CD14-positive monocyte (primary cell): ENCODE measurements around the gene KREMEN1. TPM values are rescaled to one million over a fixed set of nuclear protein-coding genes. Genes with fewer than 3 reads are reported as not detected.
"Not testable (repeated sequence)": the region's sequence is repeated elsewhere in the genome, so short reads cannot be mapped to it uniquely, and the experiment has no call there.

ENCODE experiments used
- DNase-seq, 3 donors: peaks; one replicate each; pipeline ENCODE4 v3.0.0-alpha.2; 2011 to 2022
- H2AFZ ChIP-seq: 2 replicates; pipeline ENCODE4 v1.6.0; 2012; ENCODE audit warnings: mild to moderate bottlenecking, low read depth, low read length, inconsistent platforms; ENCODE audit not compliant: insufficient read depth, poor library complexity, severe bottlenecking
- H3K27ac ChIP-seq, 2 donors: 1 replicate in 1 of 2; 2 replicates in 1 of 2; pipeline ENCODE4 v1.5.1; 2012 to 2013; ENCODE audit warnings: low read length in 2 of 2, control low read depth in 1 of 2, inconsistent platforms in 1 of 2, low read depth in 1 of 2, mild to moderate bottlenecking in 1 of 2
- H3K27me3 ChIP-seq, 2 donors: one replicate each; pipeline versions ENCODE4 v1.6.0 to v1.6.1; 2011 to 2013; ENCODE audit warnings: low read length in 2 of 2; ENCODE audit not compliant: control insufficient read depth in 2 of 2, insufficient read depth in 2 of 2
- H3K36me3 ChIP-seq, 2 donors: replicated peaks in 1 of 2; 1 replicate in 1 of 2; 2 replicates in 1 of 2; pipeline versions ENCODE4 v1.5.1 to v1.6.1; 2012 to 2013; ENCODE audit warnings: low read length in 2 of 2, control low read depth in 1 of 2, inconsistent platforms in 1 of 2, mild to moderate bottlenecking in 1 of 2; ENCODE audit not compliant: insufficient read depth in 2 of 2, control insufficient read depth in 1 of 2
- H3K4me1 ChIP-seq, 2 donors: 1 replicate in 1 of 2; 2 replicates in 1 of 2; pipeline versions ENCODE4 v1.5.1 to v1.6.1; 2012 to 2013; ENCODE audit warnings: low read length in 2 of 2, control low read depth in 1 of 2, inconsistent platforms in 1 of 2, mild to moderate bottlenecking in 1 of 2, moderate library complexity in 1 of 2; ENCODE audit not compliant: insufficient read depth in 2 of 2, control insufficient read depth in 1 of 2
- H3K4me2 ChIP-seq: replicated peaks from 2 replicates; pipeline ENCODE3; 2012; ENCODE audit warnings: low read length, moderate library complexity, mild to moderate bottlenecking; ENCODE audit not compliant: poor library complexity, severe bottlenecking; ENCODE audit errors: extremely low read depth
- H3K4me3 ChIP-seq, 3 experiments: fragments of 200-600 bp in 1 of 3; sonication (generic) in 1 of 3; replicated peaks in 1 of 3; 1 replicate in 2 of 3; 2 replicates in 1 of 3; pipeline ENCODE4 v1.5.1; 2011 to 2013; ENCODE audit warnings: low read length in 3 of 3, mild to moderate bottlenecking in 3 of 3, control low read depth in 2 of 3, low read depth in 2 of 3, inconsistent platforms in 1 of 3, moderate library complexity in 1 of 3
- H3K79me2 ChIP-seq: 2 replicates; pipeline ENCODE4 v1.6.0; 2012; ENCODE audit warnings: mild to moderate bottlenecking, control low read depth, inconsistent platforms, low read length, moderate library complexity; ENCODE audit not compliant: insufficient read depth
- H3K9ac ChIP-seq: 2 replicates; pipeline ENCODE4 v1.6.0; 2017; ENCODE audit warnings: low read length, mild to moderate bottlenecking; ENCODE audit not compliant: insufficient read depth, poor library complexity, severe bottlenecking
- H3K9me3 ChIP-seq, 2 donors: replicated peaks in 1 of 2; 1 replicate in 1 of 2; 2 replicates in 1 of 2; pipeline versions ENCODE4 v1.5.1 to v1.6.1; 2012 to 2013; ENCODE audit warnings: low read length in 2 of 2, control low read depth in 1 of 2; ENCODE audit not compliant: control insufficient read depth in 1 of 2, insufficient read depth in 1 of 2
- H4K20me1 ChIP-seq: 2 replicates; pipeline ENCODE4 v1.6.0; 2012; ENCODE audit warnings: mild to moderate bottlenecking, low read length, control low read depth, moderate library complexity; ENCODE audit not compliant: insufficient read depth
- H3K27ac Mint-ChIP-seq, 7 donors: one replicate each; pipeline ENCODE4 v1.8.0; 2020; ENCODE audit warnings: mild to moderate bottlenecking in 7 of 7, mixed read lengths in 7 of 7, moderate library complexity in 6 of 7, inconsistent platforms in 2 of 7
- H3K27me3 Mint-ChIP-seq, 3 donors: one replicate each; pipeline ENCODE4 v1.8.0; 2021 to 2022; ENCODE audit warnings: low read depth in 3 of 3, mild to moderate bottlenecking in 3 of 3, mixed read lengths in 3 of 3, moderate library complexity in 3 of 3, inconsistent platforms in 1 of 3
- H3K36me3 Mint-ChIP-seq, 2 donors: one replicate each; pipeline ENCODE4 v1.8.0; 2020; ENCODE audit warnings: mixed read lengths in 2 of 2, inconsistent platforms in 1 of 2, mild to moderate bottlenecking in 1 of 2
- H3K4me1 Mint-ChIP-seq: one replicate; pipeline ENCODE4 v1.8.0; 2020; ENCODE audit warnings: mild to moderate bottlenecking, mixed read lengths
- H3K4me3 Mint-ChIP-seq, 2 donors: one replicate each; pipeline ENCODE4 v1.8.0; 2020; ENCODE audit warnings: mild to moderate bottlenecking in 2 of 2, mixed read lengths in 2 of 2, moderate library complexity in 1 of 2
- H3K9me3 Mint-ChIP-seq, 7 donors: one replicate each; pipeline ENCODE4 v1.8.0; 2020 to 2022; ENCODE audit warnings: mixed read lengths in 7 of 7, mild to moderate bottlenecking in 6 of 7, moderate library complexity in 6 of 7, inconsistent platforms in 2 of 7
- CTCF ChIP-seq: fragments of 200-600 bp; IDR thresholded peaks from one replicate; pipeline ENCODE4 v1.8.0; 2022; ENCODE audit warnings: antibody characterized with exemption, mild to moderate bottlenecking
- WGBS: methylation state at CpG from one replicate; pipeline ENCODE4 v1.1.5; 2013; ENCODE audit warnings: missing lambda C conversion rate; ENCODE audit not compliant: insufficient coverage; 5-methylcytosine and 5-hydroxymethylcytosine counted together
- intact Hi-C, 2 donors: fragments of 100-400 bp; cut with micrococcal nuclease; formaldehyde crosslinking; loops; one replicate each; pipeline versions ENCODE4 v1.15.0 to v1.15.1; 2023
- polyA plus RNA-seq, 3 donors: library from polyadenylated mRNA; depleted of rRNA in 1 of 3; unstranded in 2 of 3; stranded (reverse) in 1 of 3; fragments of 300-500 nt in 2 of 3; fragments of >200 nt in 1 of 3; fragmentation: Illumina TruSeq in 2 of 3; gene quantifications; 1 replicate in 2 of 3; 2 replicates in 1 of 3; pipeline ENCODE4 v1.2.3, GENCODE V29; 2012 to 2021

Gene KREMEN1
- polyA plus RNA-seq, 3 donors = 0.47 to 1.6 (median 0.69) TPM

- no CpG with 5 or more reads among the region's 3 CpGs for WGBS
- no peak overlapping the region for H2AFZ ChIP-seq
- H3K4me1 ChIP-seq = peaks cover 12 to 15% of the 10 kb centered on the region in 2 donors
- Mint-ChIP-seq H3K27ac (no peak overlapping the region), H3K36me3 (no peaks in the 10 kb centered on the region), H3K27me3 (peaks cover 3 to 9% (median 4%) of the 10 kb centered on the region in 3 donors), H3K4me3 (no peak overlapping the region), H3K9me3 (peaks cover 0 to 6% (median 0%) of the 10 kb centered on the region in 7 donors), H3K4me1 (peaks cover 10% of the 10 kb centered on the region)
- no peak for TF ChIP-seq CTCF
- no peak for DNase-seq
- no peak overlapping the region for H3K27ac ChIP-seq
- peaks cover 0 to 3% of the 10 kb centered on the region in 2 donors for H3K27me3 ChIP-seq
- H3K9ac ChIP-seq = no peak overlapping the region
- H3K4me3 ChIP-seq = no peak overlapping the region
- no peak overlapping the region for H3K4me2 ChIP-seq
- no peaks in the 10 kb centered on the region for H3K9me3 ChIP-seq
- no peaks in the 10 kb centered on the region for H4K20me1 ChIP-seq
- intact Hi-C loops = loop anchor here in 1 of 2 donors (10.0 kb wide), 1 partner anchor 73 kb away; no protein-coding TSS in a partner anchor
- no peaks in the 10 kb centered on the region for H3K36me3 ChIP-seq
- H3K79me2 ChIP-seq = no peaks in the 10 kb centered on the region
These were observed 8.8 kb downstream of the KREMEN1 start for GRCh38 chr22:29081517-29082236.

- Mint-ChIP-seq H3K4me1 (peaks cover 10% of the 10 kb centered on the region), H3K27ac (peak overlapping the region; percentile 80 to 97 (median 90)), H3K9me3 (peaks cover 0 to 6% (median 0%) of the 10 kb centered on the region in 7 donors), H3K4me3 (peak overlapping the region in 1 of 2 donors; percentile 39), H3K27me3 (peaks cover 3 to 9% (median 3%) of the 10 kb centered on the region in 3 donors), H3K36me3 (no peaks in the 10 kb centered on the region)
- no peaks in the 10 kb centered on the region for H3K79me2 ChIP-seq
- H3K27me3 ChIP-seq = peaks cover 0 to 2% of the 10 kb centered on the region in 2 donors
- H4K20me1 ChIP-seq = no peaks in the 10 kb centered on the region
- peaks cover 12 to 15% of the 10 kb centered on the region in 2 donors for H3K4me1 ChIP-seq
- H2AFZ ChIP-seq = no peak overlapping the region
- WGBS = 90% methylated on average over 2 of the region's 7 CpGs
- H3K4me2 ChIP-seq = no peak overlapping the region
- intact Hi-C loops = loop anchor here in 1 of 2 donors (10.0 kb wide), 1 partner anchor 72 kb away; no protein-coding TSS in a partner anchor
- no peak overlapping the region for H3K9ac ChIP-seq
- H3K9me3 ChIP-seq = no peaks in the 10 kb centered on the region
- peak overlapping the region; percentile 40 to 69 for H3K27ac ChIP-seq
- H3K36me3 ChIP-seq = no peaks in the 10 kb centered on the region
- H3K4me3 ChIP-seq = no peak overlapping the region
- TF ChIP-seq CTCF = no peak
- no peak for DNase-seq
These were observed 10.2 kb downstream of the KREMEN1 start for GRCh38 chr22:29082826-29083545.

- not testable (repeated sequence) for H3K9ac ChIP-seq, H3K36me3 ChIP-seq, H3K9me3 ChIP-seq, H3K27me3 ChIP-seq, DNase-seq, H4K20me1 ChIP-seq, H3K79me2 ChIP-seq, H3K9me3 Mint-ChIP-seq, H3K4me2 ChIP-seq, H3K27me3 Mint-ChIP-seq, H3K36me3 Mint-ChIP-seq, H3K4me3 ChIP-seq, H2AFZ ChIP-seq
- Histone ChIP-seq H3K27ac (peak overlapping the region; percentile 40 to 69), H3K4me1 (peaks cover 12 to 15% of the 10 kb centered on the region in 2 donors)
- peak overlapping the region in 1 of 2 donors; percentile 84 for H3K4me3 Mint-ChIP-seq
- intact Hi-C loops = loop anchor here in 1 of 2 donors (10.0 kb wide), 1 partner anchor 71 kb away; no protein-coding TSS in a partner anchor
- WGBS = no CpG with 5 or more reads among the region's 7 CpGs
- peaks cover 10% of the 10 kb centered on the region for H3K4me1 Mint-ChIP-seq
- peak overlapping the region; percentile 80 to 97 (median 90) for H3K27ac Mint-ChIP-seq
These were observed 10.7 kb downstream of the KREMEN1 start for GRCh38 chr22:29083576-29083932.
